Body of pancreas (tissue), 4 donors: ENCODE data around the gene PTGR2. TPM values are rescaled to one million over a fixed set of nuclear protein-coding genes. Genes with fewer than 3 reads are reported as not detected.

Source experiments
- ATAC-seq: fragments of 150-250 bp; one replicate; pipeline ENCODE4 v1.9.1; 2016
- DNase-seq, 4 donors: peaks; one replicate each; pipeline ENCODE4 v3.0.0-alpha.2; 2019
- H3K27ac ChIP-seq, 4 donors: fragments of 200-600 bp; sonication (generic); 1 replicate in 3 of 4; 2 replicates in 1 of 4; pipeline versions ENCODE4 v1.5.1 to v1.6.1; 2016 to 2019; ENCODE audit warnings: mild to moderate bottlenecking in 1 of 4, mixed read lengths in 1 of 4, moderate library complexity in 1 of 4
- H3K27me3 ChIP-seq, 2 donors: fragments of 200-600 bp; sonication (generic); one replicate each; pipeline ENCODE4 v1.6.0; 2016; ENCODE audit warnings: mild to moderate bottlenecking in 1 of 2
- H3K36me3 ChIP-seq, 2 donors: fragments of 200-600 bp; sonication (generic); replicated peaks in 1 of 2; 2 replicates each; pipeline ENCODE4 v1.5.1; 2016; ENCODE audit warnings: low read depth in 2 of 2; ENCODE audit not compliant: insufficient read depth in 1 of 2
- H3K4me1 ChIP-seq: fragments of 200-600 bp; sonication (generic); one replicate; pipeline ENCODE4 v1.6.0; 2016
- H3K4me3 ChIP-seq, 2 donors: fragments of 200-600 bp; sonication (generic); 1 replicate in 1 of 2; 2 replicates in 1 of 2; pipeline ENCODE4 v1.5.1; 2016 to 2019
- H3K9me3 ChIP-seq, 3 donors: fragments of 200-600 bp; sonication (generic); 1 replicate in 2 of 3; 2 replicates in 1 of 3; pipeline ENCODE4 v1.5.1; 2016
- CTCF ChIP-seq, 7 experiments: fragments of 450-650 bp in 4 of 7; fragments of 200-600 bp in 3 of 7; sonication (generic) in 3 of 7; IDR thresholded peaks; one replicate each; pipeline ENCODE4 v1.5.1; 2016 to 2019; ENCODE audit warnings: antibody characterized with exemption in 7 of 7
- POLR2A ChIP-seq, 3 donors: fragments of 450-650 bp; IDR thresholded peaks; one replicate each; pipeline ENCODE4 v1.6.1; 2016; ENCODE audit warnings: antibody characterized with exemption in 3 of 3, mild to moderate bottlenecking in 2 of 3
- WGBS, 2 donors: methylation state at CpG; one replicate each; pipeline ENCODE4 v1.1.5; 2017; 5-methylcytosine and 5-hydroxymethylcytosine counted together
- intact Hi-C: fragments of 100-400 bp; cut with DNase I; formaldehyde crosslinking; loops from one replicate; pipeline ENCODE4 v1.15.1; 2023
- total RNA-seq, 2 donors: library from RNA; depleted of rRNA; stranded (reverse); fragments of >200 nt; gene quantifications; one replicate each; pipeline ENCODE4 v1.1.0, GENCODE V29; 2016

PTGR2 gene
- total RNA-seq, 2 donors from 2014 or later = 0.99 to 8.6 TPM

DNA sequence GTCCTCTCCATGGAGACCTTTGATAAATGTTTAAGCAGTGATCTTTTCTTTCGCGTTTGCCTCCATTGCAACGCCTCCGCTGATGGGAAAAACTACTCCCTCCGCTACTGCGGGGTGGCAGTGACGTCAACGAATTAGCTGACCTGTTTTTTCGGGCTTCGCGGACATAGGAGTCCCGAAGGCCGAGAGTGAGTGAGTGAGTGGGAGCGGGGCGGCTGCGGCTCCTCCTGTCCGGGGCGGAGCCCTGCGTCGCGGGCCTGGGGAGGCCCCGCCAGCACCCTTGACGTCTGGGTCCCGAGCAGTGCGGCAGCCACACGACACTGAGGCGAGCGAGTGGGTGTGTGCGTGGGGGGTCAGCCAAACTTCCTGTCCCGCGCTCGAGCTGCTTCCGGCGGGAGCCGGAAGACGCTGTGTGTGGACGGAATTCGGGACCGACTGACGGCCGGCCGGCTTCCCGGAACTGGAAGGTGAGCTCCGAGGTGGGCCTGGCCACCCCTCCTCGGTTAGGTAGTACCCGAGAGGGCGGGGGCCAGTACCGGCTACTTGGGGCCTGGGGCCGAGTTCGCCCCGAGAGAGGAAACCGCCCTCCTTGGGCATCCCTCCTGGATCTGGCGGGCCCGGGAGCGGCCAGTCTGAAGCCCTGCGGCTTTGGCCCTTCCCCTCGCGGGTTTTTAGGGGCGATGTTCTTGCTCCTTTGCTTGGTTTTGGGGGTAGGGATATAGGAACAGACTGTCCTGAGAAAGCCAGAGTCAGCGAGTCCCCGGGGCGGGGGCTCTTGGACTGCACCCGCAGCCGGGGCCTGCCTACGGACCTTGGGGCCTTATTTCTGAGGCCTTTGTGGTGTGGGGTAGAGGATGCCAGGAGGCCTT is 35.1 kb downstream of the PTGR2 start, which contains the start of gene ZNF410:
Gene ZNF410 (plus strand): TSS at position 411 of the 869 bp plus-strand sequence. CDS start 5,317 bp downstream, outside the sequence.
- DNase-seq (peak; percentile 91 to 96 (median 94)), ATAC-seq (peak; percentile 98)
- peak within 1 kb of the TSS; percentile 71 to 89 for H3K4me3 ChIP-seq
- H3K27ac ChIP-seq = peak within 1 kb of the TSS; percentile 74 to 93 (median 84)
- H3K36me3 ChIP-seq = no peaks in the 10 kb centered on the region
- H3K27me3 ChIP-seq = no peaks in the 10 kb centered on the region
- peaks cover 27% of the 10 kb centered on the region for H3K4me1 ChIP-seq
- H3K9me3 ChIP-seq = no peaks in the 10 kb centered on the region
- intact Hi-C loops = no loop called here
- TF ChIP-seq POLR2A (IDR thresholded peaks at IDR 0.05) (peak; percentile 69 to 86 (median 86)), CTCF (IDR thresholded peaks at IDR 0.05) (no peak)
- WGBS, 2 donors = 0% methylated on average over 33 to 65 of the region's 65 CpGs

DNA sequence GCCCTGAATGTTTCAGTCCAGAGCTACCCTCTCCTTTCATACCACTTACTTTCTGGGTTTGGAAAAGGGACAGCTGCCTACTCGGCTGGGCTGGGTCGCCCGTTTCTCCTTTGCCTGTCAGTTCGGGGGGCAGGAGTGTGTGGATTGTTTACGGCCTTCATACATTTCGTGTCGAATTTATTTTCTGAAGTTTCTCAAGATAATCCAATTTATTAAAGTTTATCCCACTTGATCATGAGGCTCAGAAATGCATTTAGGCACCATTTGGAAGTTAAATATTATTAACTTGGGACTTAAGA is 35.6 kb downstream of the PTGR2 start:
- no peaks in the 10 kb centered on the region for H3K27me3 ChIP-seq
- 1 to 2% methylated on average over 7 of the region's 7 CpGs for WGBS, 2 donors
- TF ChIP-seq POLR2A (IDR thresholded peaks at IDR 0.05) (no peak), CTCF (IDR thresholded peaks at IDR 0.05) (no peak)
- peak overlapping the region; percentile 74 to 93 (median 84) for H3K27ac ChIP-seq
- no peaks in the 10 kb centered on the region for H3K36me3 ChIP-seq
- DNase-seq = no peak
- intact Hi-C loops = no loop called here
- no peak for ATAC-seq
- H3K9me3 ChIP-seq = no peaks in the 10 kb centered on the region
- H3K4me1 ChIP-seq = peaks cover 27% of the 10 kb centered on the region
- H3K4me3 ChIP-seq = peak overlapping the region; percentile 71 to 89

DNA sequence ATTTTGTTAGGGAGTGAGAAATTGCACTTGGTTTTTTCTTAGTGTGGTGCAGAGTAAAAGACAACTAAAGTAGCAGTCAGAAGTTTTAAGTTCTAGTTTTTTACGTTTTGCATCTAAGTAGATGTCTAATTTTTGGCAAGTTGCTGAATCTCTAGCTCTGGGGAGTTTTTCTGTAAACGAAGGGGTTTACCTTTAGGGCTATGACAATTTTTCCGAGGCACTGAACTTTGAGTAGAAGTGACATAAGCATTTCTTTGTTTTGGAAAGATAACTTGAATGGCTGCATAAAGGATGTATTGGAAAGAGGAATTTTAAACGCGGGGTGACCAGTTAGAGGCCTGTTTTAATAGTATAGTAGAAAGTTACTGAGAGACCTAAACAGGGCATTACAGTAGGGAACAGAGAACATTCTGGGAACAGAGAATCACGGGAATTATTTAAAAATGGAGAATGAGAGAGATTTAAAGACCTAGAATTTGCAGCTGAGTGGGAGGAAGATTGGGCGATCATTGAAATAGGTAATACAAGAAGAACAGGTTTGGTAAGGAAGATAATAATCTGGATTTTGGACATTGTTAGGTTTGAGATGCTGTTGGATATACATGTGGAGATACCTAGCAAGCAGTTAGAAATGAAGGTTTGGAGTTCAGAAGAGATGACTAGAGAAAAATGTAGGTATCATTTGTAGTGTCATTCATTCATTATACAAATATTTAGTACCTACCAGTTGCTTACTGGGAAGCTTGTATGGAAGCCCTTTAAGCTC is 36.2 kb downstream of the PTGR2 start:
- Histone ChIP-seq H3K4me1 (peaks cover 27% of the 10 kb centered on the region), H3K27ac (peak overlapping the region in 3 of 4 donors; percentile 74 to 93 (median 89)), H3K36me3 (no peaks in the 10 kb centered on the region), H3K9me3 (no peaks in the 10 kb centered on the region), H3K4me3 (peak overlapping the region in 1 of 2 donors; percentile 89), H3K27me3 (no peaks in the 10 kb centered on the region)
- WGBS, 2 donors = 9% methylated on average over 7 of the region's 7 CpGs
- ATAC-seq = no peak
- TF ChIP-seq CTCF (IDR thresholded peaks at IDR 0.05) (no peak), POLR2A (IDR thresholded peaks at IDR 0.05) (no peak)
- no peak for DNase-seq
- intact Hi-C loops = no loop called here

- WGBS, 2 donors = 25 to 26% methylated on average over 3 of the region's 3 CpGs
- ATAC-seq (no peak), DNase-seq (no peak)
- Histone ChIP-seq H3K36me3 (peaks cover 0 to 3% of the 10 kb centered on the region in 2 donors), H3K27ac (no peak overlapping the region), H3K4me1 (peaks cover 27% of the 10 kb centered on the region), H3K9me3 (no peaks in the 10 kb centered on the region), H3K4me3 (no peak overlapping the region), H3K27me3 (no peaks in the 10 kb centered on the region)
- intact Hi-C loops = no loop called here
- TF ChIP-seq CTCF (IDR thresholded peaks at IDR 0.05) (no peak), POLR2A (IDR thresholded peaks at IDR 0.05) (no peak)
Observed at GRCh38 chr14:73888460-73888725, 36.8 kb downstream of the PTGR2 start.
